ENCODE measurements around the gene SPIN1.

SPIN1 gene

DNA sequence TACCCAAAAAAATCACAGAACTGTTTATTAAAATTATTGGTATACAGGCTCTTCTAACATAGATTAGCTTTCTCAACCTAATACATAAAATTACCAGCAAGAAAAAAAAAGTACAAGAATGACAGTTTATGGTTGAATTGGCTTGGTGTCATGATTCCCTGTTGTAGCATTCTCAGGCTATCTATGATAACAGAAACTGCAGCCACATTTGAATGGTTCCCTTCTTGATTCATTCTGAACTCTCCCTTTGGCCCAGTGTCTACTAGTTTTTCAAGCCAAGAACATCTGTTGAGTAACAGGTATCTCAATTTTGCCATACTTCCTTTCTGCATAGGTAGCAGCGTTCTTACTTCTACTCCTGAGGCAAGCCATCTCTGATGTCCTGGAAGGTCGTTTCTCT lies 3.0 kb downstream of the SPIN1 start:
- Histone ChIP-seq H3K9ac (ENCODE audit: low read length) (no peak overlapping the region), H3K36me3 (ENCODE audit: control insufficient read depth, insufficient read depth, low read length) (no peaks in the 10 kb centered on the region), H3K4me3 (ENCODE audit: low read length) (no peak overlapping the region), H3K4me1 (ENCODE audit: control insufficient read depth, insufficient read depth, low read length) (peaks cover 22% of the 10 kb centered on the region), H3K27me3 (ENCODE audit: control insufficient read depth, insufficient read depth, low read length) (no peaks in the 10 kb centered on the region), H3K27ac (ENCODE audit: low read depth, low read length) (no peak overlapping the region)

DNA sequence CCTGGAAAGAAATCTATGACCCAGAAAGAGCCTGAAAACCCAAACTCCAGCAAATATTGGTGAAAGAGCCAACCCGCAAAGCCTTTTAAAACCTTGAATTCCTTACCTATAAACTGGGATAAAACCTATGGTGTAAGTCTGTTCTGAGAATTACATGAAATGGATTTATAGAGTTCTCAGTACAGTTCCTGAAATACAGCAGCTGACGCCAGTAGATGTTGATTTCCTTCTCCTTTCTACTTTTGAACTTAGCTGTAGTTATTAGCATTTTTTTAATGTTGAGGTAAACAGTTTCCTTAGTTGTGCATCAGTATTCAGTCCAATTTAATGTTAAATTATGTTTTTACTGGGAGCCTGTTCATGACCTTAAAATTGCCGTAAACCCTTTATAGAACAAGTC lies 3.7 kb downstream of the SPIN1 start:
- Histone ChIP-seq H3K27me3 (ENCODE audit: control insufficient read depth, insufficient read depth, low read length) (no peaks in the 10 kb centered on the region), H3K36me3 (ENCODE audit: control insufficient read depth, insufficient read depth, low read length) (no peaks in the 10 kb centered on the region), H3K27ac (ENCODE audit: low read depth, low read length) (no peak overlapping the region), H3K9ac (ENCODE audit: low read length) (no peak overlapping the region), H3K4me3 (ENCODE audit: low read length) (no peak overlapping the region), H3K4me1 (ENCODE audit: control insufficient read depth, insufficient read depth, low read length) (peaks cover 22% of the 10 kb centered on the region)

DNA sequence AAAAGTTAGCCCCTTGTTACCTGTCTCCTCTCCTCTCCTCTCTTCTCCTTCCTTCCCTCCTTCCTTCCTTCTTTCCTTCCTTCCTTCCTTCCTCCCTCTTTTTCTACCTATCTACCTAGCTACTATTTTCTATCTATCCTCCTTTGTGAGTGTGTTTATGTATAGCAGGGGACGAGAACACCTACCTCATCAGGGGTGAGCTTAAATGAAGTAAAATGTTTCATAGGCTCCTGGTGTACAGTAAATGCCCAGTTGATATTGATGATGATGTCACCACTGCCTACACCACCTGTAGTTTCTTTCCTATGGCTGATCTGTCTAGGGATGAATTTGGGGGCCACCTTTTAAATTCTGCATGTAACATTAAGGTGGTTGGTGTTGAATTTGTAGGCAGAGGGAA lies 4.3 kb downstream of the SPIN1 start:
- H3K4me1 ChIP-seq (ENCODE audit: control insufficient read depth, insufficient read depth, low read length): peaks cover 18% of the 10 kb centered on the region
- no peak overlapping the region for H3K9ac ChIP-seq (ENCODE audit: low read length)

DNA sequence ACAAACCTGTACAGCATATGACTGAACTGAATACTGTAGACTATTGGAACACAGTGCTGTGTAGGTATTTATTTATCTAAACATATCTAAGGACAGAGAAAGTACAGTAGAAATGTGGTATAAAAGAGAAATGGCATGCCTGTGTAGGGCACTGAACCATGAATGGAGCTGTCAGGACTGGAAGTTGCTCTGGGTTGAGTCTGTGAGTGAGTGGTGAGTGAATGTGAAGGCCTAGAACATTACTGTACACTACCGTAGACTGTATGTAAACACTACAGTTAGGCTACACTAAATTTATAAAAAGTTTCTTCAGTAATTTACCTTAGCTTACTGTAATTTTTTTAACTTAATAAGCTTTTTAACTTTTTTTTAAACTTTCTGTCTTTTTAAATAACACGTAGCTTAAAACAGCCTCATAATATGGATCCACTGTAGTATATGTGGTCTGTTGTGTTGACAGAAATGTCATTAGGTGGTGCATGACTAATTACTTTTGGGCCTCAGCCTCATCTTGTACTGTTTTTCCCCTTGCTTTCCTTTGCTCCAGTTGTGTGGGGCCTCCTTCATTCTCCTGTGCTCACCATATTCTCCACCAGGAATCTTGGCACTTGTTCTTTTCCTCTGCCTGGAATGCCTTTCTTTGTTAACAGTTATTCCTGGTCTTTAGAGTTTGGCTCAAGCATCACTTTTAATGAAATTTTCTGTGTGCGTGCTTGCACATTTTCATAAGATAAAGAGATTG lies 8.8 kb downstream of the SPIN1 start:
- no peak overlapping the region for H3K27ac ChIP-seq (ENCODE audit: low read depth, low read length)
- H3K4me1 ChIP-seq (ENCODE audit: control insufficient read depth, insufficient read depth, low read length): peaks cover 18% of the 10 kb centered on the region
- H3K36me3 ChIP-seq (ENCODE audit: control insufficient read depth, insufficient read depth, low read length): no peaks in the 10 kb centered on the region
- no peaks in the 10 kb centered on the region for H3K27me3 ChIP-seq (ENCODE audit: control insufficient read depth, insufficient read depth, low read length)
- H3K4me3 ChIP-seq (ENCODE audit: low read length): no peak overlapping the region
- no peak overlapping the region for H3K9ac ChIP-seq (ENCODE audit: low read length)

More for the DNA sequence above, 4.3 kb downstream of the SPIN1 start:
- Histone ChIP-seq H3K27me3 (ENCODE audit: control insufficient read depth, insufficient read depth, low read length) (no peaks in the 10 kb centered on the region), H3K27ac (ENCODE audit: low read depth, low read length) (no peak overlapping the region), H3K36me3 (ENCODE audit: control insufficient read depth, insufficient read depth, low read length) (no peaks in the 10 kb centered on the region), H3K4me3 (ENCODE audit: low read length) (no peak overlapping the region)

DNA sequence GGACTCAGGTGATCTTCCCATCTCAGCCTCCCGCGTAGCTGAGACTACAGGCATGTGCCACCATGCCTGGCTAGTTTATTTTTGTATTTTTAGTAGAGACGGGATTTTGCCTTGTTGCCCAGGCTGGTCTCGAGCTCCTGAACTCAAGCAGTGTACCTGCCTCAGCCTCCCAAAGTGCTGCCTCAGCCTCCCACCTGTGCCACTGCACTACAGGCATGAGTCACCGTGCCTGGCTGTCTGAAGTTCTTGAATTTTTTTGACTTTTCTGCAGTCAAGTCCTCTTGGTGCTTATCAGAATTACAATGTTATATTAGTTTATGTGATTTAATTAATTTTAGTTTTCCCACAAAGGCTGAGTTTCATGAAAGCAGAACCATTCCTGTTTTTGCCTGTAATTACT lies 9.8 kb downstream of the SPIN1 start:
- H3K4me3 ChIP-seq (ENCODE audit: low read length): no peak overlapping the region
- H3K27ac ChIP-seq (ENCODE audit: low read depth, low read length): no peak overlapping the region
- peaks cover 10% of the 10 kb centered on the region for H3K4me1 ChIP-seq (ENCODE audit: control insufficient read depth, insufficient read depth, low read length)
- H3K36me3 ChIP-seq (ENCODE audit: control insufficient read depth, insufficient read depth, low read length): no peaks in the 10 kb centered on the region
- no peak overlapping the region for H3K9ac ChIP-seq (ENCODE audit: low read length)
- no peaks in the 10 kb centered on the region for H3K27me3 ChIP-seq (ENCODE audit: control insufficient read depth, insufficient read depth, low read length)

DNA sequence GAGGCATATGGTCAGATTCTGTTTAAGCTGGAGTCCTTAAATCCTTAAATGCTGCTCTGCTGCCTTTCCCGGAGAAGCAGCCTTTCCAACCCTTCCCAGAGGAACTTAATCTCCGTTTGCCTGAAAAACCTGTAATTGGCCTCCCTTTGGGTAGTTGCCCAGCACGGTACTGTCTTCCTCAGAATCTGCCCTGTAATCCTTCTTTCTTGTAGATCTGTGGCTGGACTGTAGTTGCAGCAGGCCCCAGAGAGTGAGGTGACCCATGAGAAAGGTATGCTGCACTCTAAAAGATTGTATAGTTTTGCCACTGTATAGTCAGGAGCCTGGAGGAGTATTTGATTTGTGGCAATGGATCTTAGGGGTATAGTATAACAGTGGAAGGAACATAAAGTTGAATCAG lies 11.7 kb downstream of the SPIN1 start:
- no peak overlapping the region for H3K4me3 ChIP-seq (ENCODE audit: low read length)
- peak overlapping the region; percentile 14 for H3K27ac ChIP-seq (ENCODE audit: low read depth, low read length)
- no peak overlapping the region for H3K9ac ChIP-seq (ENCODE audit: low read length)
- H3K4me1 ChIP-seq (ENCODE audit: control insufficient read depth, insufficient read depth, low read length): peaks cover 10% of the 10 kb centered on the region
- no peaks in the 10 kb centered on the region for H3K27me3 ChIP-seq (ENCODE audit: control insufficient read depth, insufficient read depth, low read length)
- no peaks in the 10 kb centered on the region for H3K36me3 ChIP-seq (ENCODE audit: control insufficient read depth, insufficient read depth, low read length)

DNA sequence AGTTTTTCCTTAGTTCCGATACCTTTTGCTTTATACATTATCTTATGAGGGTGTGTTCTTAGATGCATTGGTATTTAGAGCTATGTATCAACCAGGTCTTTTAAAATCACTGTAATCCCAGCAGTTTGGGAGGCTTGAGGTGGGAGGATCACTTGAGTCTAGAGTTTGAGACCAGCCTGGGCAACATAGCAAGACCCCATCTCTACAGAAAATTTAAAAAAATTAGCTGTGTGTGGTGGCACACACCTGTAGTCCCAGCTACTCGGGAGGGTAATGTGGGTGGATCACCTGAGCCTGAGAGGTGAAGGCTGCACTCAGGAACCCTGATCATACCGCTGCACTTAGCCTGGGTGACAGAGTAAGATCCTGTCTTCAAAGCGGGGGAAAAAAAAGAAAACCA lies 15.1 kb downstream of the SPIN1 start:
- Histone ChIP-seq H3K27ac (ENCODE audit: low read depth, low read length) (no peak overlapping the region), H3K9ac (ENCODE audit: low read length) (no peak overlapping the region), H3K4me1 (ENCODE audit: control insufficient read depth, insufficient read depth, low read length) (peaks cover 10% of the 10 kb centered on the region), H3K36me3 (ENCODE audit: control insufficient read depth, insufficient read depth, low read length) (no peaks in the 10 kb centered on the region), H3K4me3 (ENCODE audit: low read length) (no peak overlapping the region), H3K27me3 (ENCODE audit: control insufficient read depth, insufficient read depth, low read length) (no peaks in the 10 kb centered on the region)

DNA sequence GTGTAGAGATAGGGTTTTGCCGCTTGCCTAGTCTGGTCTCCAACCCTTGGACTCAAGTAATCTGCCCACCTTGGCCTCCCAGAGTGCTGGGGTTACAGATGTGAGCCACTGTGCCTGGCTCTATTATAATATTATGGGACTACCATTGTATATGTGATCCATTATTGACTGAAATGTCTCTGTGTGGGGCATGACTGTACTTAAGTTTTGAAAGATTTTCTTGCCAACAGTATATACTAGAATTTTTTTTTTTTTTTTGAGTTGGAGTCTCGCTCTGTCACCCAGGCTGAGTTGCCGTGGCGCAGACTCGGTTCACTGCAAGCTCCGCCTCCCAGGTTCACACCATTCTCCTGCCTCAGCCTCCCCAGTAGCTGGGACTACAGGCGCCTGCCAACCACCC lies 17.8 kb downstream of the SPIN1 start:
- Histone ChIP-seq H3K27ac (ENCODE audit: low read depth, low read length) (no peak overlapping the region), H3K4me3 (ENCODE audit: low read length) (no peak overlapping the region), H3K27me3 (ENCODE audit: control insufficient read depth, insufficient read depth, low read length) (no peaks in the 10 kb centered on the region), H3K4me1 (ENCODE audit: control insufficient read depth, insufficient read depth, low read length) (no peaks in the 10 kb centered on the region), H3K36me3 (ENCODE audit: control insufficient read depth, insufficient read depth, low read length) (no peaks in the 10 kb centered on the region), H3K9ac (ENCODE audit: low read length) (no peak overlapping the region)

DNA sequence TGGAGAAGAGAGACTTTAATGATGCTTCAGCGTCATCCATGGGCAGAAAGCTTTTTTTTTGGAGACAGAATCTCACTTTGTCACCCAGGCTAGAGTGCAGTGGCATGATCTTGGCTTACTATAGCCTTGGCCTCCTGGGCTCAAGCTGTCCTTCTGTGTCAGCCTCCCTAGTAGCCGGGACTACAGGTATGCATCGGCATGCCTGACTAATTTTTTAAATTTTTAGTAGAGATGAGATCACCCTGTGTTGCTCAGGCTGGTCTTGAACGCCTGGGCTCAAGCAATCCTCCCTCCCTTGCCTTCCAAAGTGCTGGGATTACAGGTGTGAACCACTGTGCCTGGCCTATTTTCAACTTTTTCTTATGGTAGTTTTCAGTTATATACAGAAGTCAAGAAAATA lies 23.2 kb downstream of the SPIN1 start:
- no peaks in the 10 kb centered on the region for H3K4me1 ChIP-seq (ENCODE audit: control insufficient read depth, insufficient read depth, low read length)
- H3K36me3 ChIP-seq (ENCODE audit: control insufficient read depth, insufficient read depth, low read length): no peaks in the 10 kb centered on the region
- no peak overlapping the region for H3K4me3 ChIP-seq (ENCODE audit: low read length)
- H3K27ac ChIP-seq (ENCODE audit: low read depth, low read length): no peak overlapping the region
- no peak overlapping the region for H3K9ac ChIP-seq (ENCODE audit: low read length)
- H3K27me3 ChIP-seq (ENCODE audit: control insufficient read depth, insufficient read depth, low read length): no peaks in the 10 kb centered on the region

DNA sequence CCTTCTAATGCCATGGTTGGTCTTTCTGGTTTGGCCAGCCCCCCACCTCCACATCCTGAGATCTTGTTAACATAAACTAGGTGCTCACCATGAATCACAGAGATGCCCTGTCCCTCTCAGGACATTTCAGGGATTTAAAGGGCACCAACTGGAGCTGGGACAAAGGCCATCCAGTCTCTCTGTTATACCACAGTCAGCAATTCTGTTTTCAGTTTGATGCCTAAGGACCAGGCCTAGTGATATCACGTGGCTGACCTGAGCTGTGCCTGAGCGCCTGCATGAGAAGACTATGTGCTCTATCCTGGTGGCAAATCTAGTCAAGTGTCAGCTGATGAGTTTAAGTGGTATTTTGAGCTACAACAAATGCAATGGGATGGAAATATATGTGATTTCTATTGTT lies 26.1 kb downstream of the SPIN1 start:
- Histone ChIP-seq H3K4me3 (ENCODE audit: low read length) (no peak overlapping the region), H3K36me3 (ENCODE audit: control insufficient read depth, insufficient read depth, low read length) (no peaks in the 10 kb centered on the region), H3K9ac (ENCODE audit: low read length) (no peak overlapping the region), H3K27ac (ENCODE audit: low read depth, low read length) (no peak overlapping the region), H3K27me3 (ENCODE audit: control insufficient read depth, insufficient read depth, low read length) (no peaks in the 10 kb centered on the region), H3K4me1 (ENCODE audit: control insufficient read depth, insufficient read depth, low read length) (no peaks in the 10 kb centered on the region)

DNA sequence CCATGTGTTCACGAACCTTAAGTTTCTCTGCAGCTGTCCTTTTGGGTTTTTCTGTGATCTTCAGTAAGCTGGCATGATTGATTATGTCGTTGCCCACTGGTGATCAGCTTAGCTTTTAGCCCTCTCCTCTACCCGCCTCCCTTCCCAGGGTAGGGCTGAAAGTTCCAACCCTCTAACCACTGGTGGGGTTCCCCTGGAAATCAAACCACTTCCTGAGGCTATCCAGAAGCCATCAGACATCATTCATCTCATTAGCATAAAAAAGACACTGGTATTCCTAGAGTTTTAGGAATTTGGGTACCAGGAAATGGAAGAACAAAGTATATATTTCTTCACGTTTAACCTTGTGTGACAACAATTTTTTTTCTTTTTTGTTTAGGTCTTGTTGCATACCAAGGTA lies 29.8 kb downstream of the SPIN1 start:
- no peaks in the 10 kb centered on the region for H3K4me1 ChIP-seq (ENCODE audit: control insufficient read depth, insufficient read depth, low read length)
- no peak overlapping the region for H3K27ac ChIP-seq (ENCODE audit: low read depth, low read length)
- H3K27me3 ChIP-seq (ENCODE audit: control insufficient read depth, insufficient read depth, low read length): no peaks in the 10 kb centered on the region
- H3K9ac ChIP-seq (ENCODE audit: low read length): no peak overlapping the region
- H3K36me3 ChIP-seq (ENCODE audit: control insufficient read depth, insufficient read depth, low read length): peaks cover 4% of the 10 kb centered on the region
- H3K4me3 ChIP-seq (ENCODE audit: low read length): no peak overlapping the region

DNA sequence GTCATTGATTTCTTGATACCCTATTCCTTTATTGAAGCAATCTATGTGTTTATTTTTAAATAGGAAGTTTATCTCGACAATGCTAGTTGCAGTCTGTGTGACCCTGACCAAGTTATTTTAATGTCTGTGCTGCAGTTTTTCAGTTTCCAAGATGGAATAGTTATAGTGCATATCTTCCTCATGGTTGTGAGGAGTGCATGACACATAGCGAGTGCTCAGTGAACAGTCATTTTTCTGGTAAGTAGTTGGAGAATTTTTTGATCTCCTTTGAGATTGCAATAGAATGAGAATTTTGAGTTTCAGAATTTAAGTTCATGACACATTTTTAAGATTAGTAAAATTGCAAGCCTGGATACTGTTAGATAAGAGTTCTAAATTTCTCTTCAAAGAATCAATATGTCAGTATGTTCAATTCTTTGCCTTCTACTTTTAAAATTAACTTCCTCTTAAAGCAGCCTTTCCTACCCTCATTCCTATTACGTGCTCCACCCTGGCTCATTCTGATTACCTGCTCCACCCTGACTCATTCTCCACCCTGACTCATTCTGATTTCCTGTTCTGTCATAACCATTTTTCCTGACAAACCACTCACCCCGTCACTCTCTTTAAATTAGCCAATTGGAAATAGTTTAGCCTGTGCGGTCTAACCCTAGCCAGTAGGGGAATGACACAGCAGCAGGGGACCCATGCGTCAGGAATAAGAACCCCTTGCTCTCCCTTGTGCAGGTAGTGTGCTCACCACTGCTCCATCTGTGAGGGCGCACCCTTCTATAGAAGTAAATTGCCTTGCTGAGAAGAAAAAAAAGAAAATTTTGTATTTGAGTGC lies 30.7 kb downstream of the SPIN1 start:
- Histone ChIP-seq H3K27ac (ENCODE audit: low read depth, low read length) (no peak overlapping the region), H3K4me3 (ENCODE audit: low read length) (no peak overlapping the region), H3K9ac (ENCODE audit: low read length) (no peak overlapping the region), H3K36me3 (ENCODE audit: control insufficient read depth, insufficient read depth, low read length) (peaks cover 4% of the 10 kb centered on the region), H3K4me1 (ENCODE audit: control insufficient read depth, insufficient read depth, low read length) (no peaks in the 10 kb centered on the region), H3K27me3 (ENCODE audit: control insufficient read depth, insufficient read depth, low read length) (no peaks in the 10 kb centered on the region)

DNA sequence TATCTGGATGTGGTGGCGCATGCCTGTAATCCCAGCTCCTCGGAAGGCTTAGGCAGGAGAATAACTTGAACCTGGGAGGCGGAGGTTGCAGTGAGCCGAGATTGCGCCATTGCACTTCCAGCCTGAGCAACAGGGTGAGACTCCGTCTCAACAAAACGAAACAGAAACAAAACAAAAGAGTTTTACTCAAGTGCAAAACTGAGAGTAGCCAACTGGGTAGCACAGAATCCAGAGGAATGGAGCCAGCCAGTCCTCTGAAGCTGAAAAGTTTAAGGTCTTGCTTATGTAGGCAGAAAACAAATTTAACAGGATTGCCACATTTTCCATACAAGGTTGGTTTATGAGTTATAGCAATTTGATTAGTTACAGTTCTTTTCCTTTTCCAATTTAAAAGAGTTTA lies 32.0 kb downstream of the SPIN1 start:
- H3K27me3 ChIP-seq (ENCODE audit: control insufficient read depth, insufficient read depth, low read length): no peaks in the 10 kb centered on the region
- H3K9ac ChIP-seq (ENCODE audit: low read length): no peak overlapping the region
- peaks cover 4% of the 10 kb centered on the region for H3K36me3 ChIP-seq (ENCODE audit: control insufficient read depth, insufficient read depth, low read length)
- H3K4me3 ChIP-seq (ENCODE audit: low read length): no peak overlapping the region
- no peak overlapping the region for H3K27ac ChIP-seq (ENCODE audit: low read depth, low read length)
- H3K4me1 ChIP-seq (ENCODE audit: control insufficient read depth, insufficient read depth, low read length): no peaks in the 10 kb centered on the region

Measured in rectal smooth muscle tissue (tissue), 1 donor.